HFF-Myc (cell line): ENCODE measurements around the gene TRAPPC2L.

Experiments used
- DNase-seq: peaks from one replicate; pipeline ENCODE4 v3.0.0-alpha.2; 2011; ENCODE audit warnings: low read depth; ENCODE audit errors: extremely low read depth
- H3K4me3 ChIP-seq: replicated peaks from 2 replicates; pipeline ENCODE4 v1.5.1; 2011; ENCODE audit warnings: low read depth, mild to moderate bottlenecking, control low read depth, low read length
- CTCF ChIP-seq: IDR thresholded peaks from 2 replicates; pipeline ENCODE4 v1.5.1; 2012; ENCODE audit warnings: mild to moderate bottlenecking, low read depth, low read length, control low read depth; ENCODE audit errors: missing control alignments

Gene TRAPPC2L

GRCh38 chr16:88839026-88839529, 17.8 kb upstream of the TRAPPC2L start:
- TF ChIP-seq CTCF = no peak
- no peak overlapping the region for H3K4me3 ChIP-seq
- no peak for DNase-seq

GRCh38 chr16:88839745-88840599, 17.0 kb upstream of the TRAPPC2L start:
- no peak overlapping the region for H3K4me3 ChIP-seq
- TF ChIP-seq CTCF = no peak
- no peak for DNase-seq

- no peak for DNase-seq
- H3K4me3 ChIP-seq = no peak overlapping the region
- no peak for TF ChIP-seq CTCF
These were observed 16.2 kb upstream of the TRAPPC2L start for GRCh38 chr16:88840600-88841215.

GRCh38 chr16:88841521-88842307, 15.2 kb upstream of the TRAPPC2L start:
- no peak overlapping the region for H3K4me3 ChIP-seq
- no peak for DNase-seq
- TF ChIP-seq CTCF = no peak

GRCh38 chr16:88842308-88842756, 14.6 kb upstream of the TRAPPC2L start:
- H3K4me3 ChIP-seq = no peak overlapping the region
- TF ChIP-seq CTCF = no peak
- no peak for DNase-seq

- H3K4me3 ChIP-seq = no peak overlapping the region
- TF ChIP-seq CTCF = no peak
- no peak for DNase-seq
These were observed 14.1 kb upstream of the TRAPPC2L start for GRCh38 chr16:88842806-88843205.
